Ovary (tissue), 10 donors: ENCODE results near the gene F12. TPM values are rescaled to one million over a fixed set of nuclear protein-coding genes. Genes with fewer than 3 reads are reported as not detected.

ENCODE experiments used
- DNase-seq, 5 donors: peaks; one replicate each; pipeline ENCODE4 v3.0.0-alpha.2; 2019 to 2020
- H3K27ac ChIP-seq, 2 donors: fragments of 200-600 bp; one replicate each; pipeline versions ENCODE4 v1.5.1 to v1.8.0; 2019 to 2022
- H3K27me3 ChIP-seq: fragments of 200-600 bp; one replicate; pipeline ENCODE4 v1.8.0; 2022
- H3K36me3 ChIP-seq: fragments of 200-600 bp; sonication (generic); one replicate; pipeline ENCODE4 v1.5.1; 2019
- H3K4me1 ChIP-seq: one replicate; pipeline ENCODE4 v1.8.1; 2013; ENCODE audit warnings: mild to moderate bottlenecking, moderate library complexity; ENCODE audit not compliant: insufficient read depth
- H3K4me3 ChIP-seq: fragments of 200-600 bp; sonication (generic); one replicate; pipeline ENCODE4 v1.5.1; 2017
- H3K9me3 ChIP-seq, 2 donors: fragments of 200-600 bp in 1 of 2; sonication (generic) in 1 of 2; one replicate each; pipeline versions ENCODE4 v1.5.1 to v1.8.1; 2013 to 2019; ENCODE audit warnings: mild to moderate bottlenecking in 1 of 2, moderate library complexity in 1 of 2
- EP300 ChIP-seq: sonication (generic); formaldehyde crosslinking; IDR thresholded peaks from one replicate; pipeline ENCODE4 v1.6.1; 2017; ENCODE audit warnings: antibody characterized with exemption
- POLR2A ChIP-seq: fragments of 450-650 bp; IDR thresholded peaks from one replicate; pipeline ENCODE4 v1.6.1; 2017; ENCODE audit warnings: antibody characterized with exemption, mild to moderate bottlenecking, moderate library complexity
- WGBS, 3 donors: extraction: QIAGEN DNeasy Blood & Tissue Kit in 1 of 3; methylation state at CpG; one replicate each; pipeline versions ENCODE4 v1.1.5 to v1.1.7; 2013 to 2017; 5-methylcytosine and 5-hydroxymethylcytosine counted together
- intact Hi-C, 4 donors: fragments of 100-400 bp; cut with DNase I; formaldehyde crosslinking; loops; one replicate each; pipeline versions ENCODE4 v1.11.0 to v1.15.1; 2022 to 2023
- long read RNA-seq, 3 donors: library from polyadenylated mRNA in 2 of 3; unstranded in 2 of 3; transcript quantifications; one replicate each; pipeline ENCODE4 v2.0.0 and lab custom pipeline, GENCODE V29; 2021 to 2026
- polyA plus RNA-seq, 2 donors: library from polyadenylated mRNA; stranded (reverse); fragments of 200-250 nt in 1 of 2; fragments of 350-450 nt in 1 of 2; fragmentation: Illumina TruSeq in 1 of 2; extraction: RNeasy Lipid Tissue Mini Kit (QIAGEN cat#74804) in 1 of 2; gene quantifications; one replicate each; pipeline ENCODE4 v1.2.3, GENCODE V29; 2013 to 2014
- total RNA-seq, 7 donors: library from RNA; depleted of rRNA in 2 of 7; stranded (reverse); fragments of >200 nt in 2 of 7; fragmentation: NEBNext Ultra II Directional in 3 of 7; extraction: Animal tissue kit (Norgen Biotek cat#: 25700) in 3 of 7; gene quantifications; one replicate each; pipeline versions ENCODE4 v1.1.0 to v1.2.4, GENCODE V29; 2016 to 2023
- TF ChIP-seq, protein P1 (sequence below), 3 donors: fragments of 450-650 bp in 2 of 3; fragments of 200-600 bp in 1 of 3; IDR thresholded peaks; one replicate each; pipeline versions ENCODE4 v1.5.1 to v1.8.0; 2016 to 2022; ENCODE audit warnings: antibody characterized with exemption in 3 of 3, mild to moderate bottlenecking in 1 of 3
- donor health status: DM: no; HTN: no; CAD: no; lungs with moderate emphysema.
- donor health status: DM: no; HTN: no; CAD: no.
- donor health status: Bipolar disorder and iron deficiency.
- donor health status: DM: yes; HTN: yes; CAD: no.
- donor health status: DM: no; HTN: no; CAD: no.
- donor health status: DM: yes; HTN: yes; CAD: no.

The F12 gene
- total RNA-seq (1 to 10 TPM in 1 of 7 donors, under 1 TPM in 1, not detected in 5; 0.28 to 1.7 TPM), polyA plus RNA-seq (not detected)
- long read RNA-seq, donor 1, result 0 reads
- long read RNA-seq, donor 2, result 0 reads
- long read RNA-seq, donor 3, result 0 reads

DNA sequence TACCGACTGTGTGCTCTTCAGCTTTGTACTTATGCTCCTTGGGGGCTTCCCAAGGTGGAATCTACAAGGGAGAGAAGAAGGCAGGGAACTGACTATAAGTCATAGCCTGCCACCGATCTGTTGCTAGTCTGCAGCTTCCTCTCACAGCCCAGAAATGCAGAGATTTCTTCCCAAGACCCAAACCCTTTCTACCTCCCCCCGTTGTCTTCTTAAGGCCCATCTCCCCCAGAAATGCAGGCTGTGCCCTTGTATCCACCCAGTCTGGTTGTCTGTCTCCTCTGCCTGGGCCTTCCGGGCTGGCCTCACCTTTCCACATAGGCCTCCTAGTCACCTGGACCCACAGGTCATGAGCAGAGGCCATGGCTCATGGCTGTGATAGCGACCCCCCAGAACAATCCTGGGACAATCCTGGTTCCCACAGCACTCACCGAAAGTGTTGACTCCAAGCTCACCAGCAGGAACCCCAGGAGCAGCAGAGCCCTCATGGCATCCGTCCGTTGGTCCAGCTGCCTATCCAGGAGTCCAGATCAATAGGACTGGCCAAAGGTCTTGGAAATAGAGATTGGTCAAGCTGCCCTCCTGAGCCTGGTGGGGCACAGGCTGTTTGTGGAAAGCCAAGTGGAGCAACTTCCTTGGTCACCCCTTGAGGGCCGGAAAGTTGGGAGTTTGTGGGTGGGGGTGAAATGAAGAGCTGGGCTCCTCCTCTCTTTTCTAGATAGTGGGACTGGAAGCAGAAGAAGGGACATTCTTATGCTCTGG is at the start of gene F12:
TSS of gene F12 (minus strand) at position 522 of the 759 bp plus-strand sequence. CDS start at position 485, 37 bp downstream.
- intact Hi-C loops, result loop anchor here in 1 of 4 donors (5.0 kb wide), 1 partner anchor 38 kb away; the partner anchor contains the start of gene PRR7

DNA sequence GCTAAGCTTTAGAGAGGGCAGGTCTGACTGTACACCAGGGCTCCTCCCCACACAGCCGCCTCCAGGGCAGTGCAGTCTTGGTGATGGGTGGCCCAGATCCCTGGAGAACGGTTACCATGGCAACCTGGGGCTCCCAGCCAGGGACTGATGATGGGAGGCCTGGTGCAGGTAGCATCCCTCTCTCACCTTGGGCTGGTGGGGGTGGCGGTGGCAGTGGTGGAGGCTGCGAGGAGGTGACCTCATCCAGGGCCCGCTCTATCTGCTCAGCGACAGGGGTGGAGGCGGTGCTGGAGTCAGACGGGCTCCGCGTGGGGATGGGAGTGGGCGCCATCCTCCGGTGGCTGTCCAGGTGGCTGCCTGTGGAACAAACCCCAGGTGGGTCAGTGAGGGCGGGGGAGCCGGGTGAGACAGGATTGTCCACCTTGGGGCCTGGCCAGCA is 49.6 kb upstream of the F12 start:
- H3K4me3 ChIP-seq, result no peak overlapping the region
- H3K9me3 ChIP-seq, result no peaks in the 10 kb centered on the region
- no peaks in the 10 kb centered on the region for H3K36me3 ChIP-seq
- H3K4me1 ChIP-seq, result peaks cover 5% of the 10 kb centered on the region
- TF ChIP-seq EP300 (no peak), POLR2A (no peak)
- intact Hi-C loops, result loop anchor here in 3 of 4 donors (5.0 to 10.0 kb wide), 3 partner anchors 57 to 344 kb away; partner anchors contain the start of genes MXD3 (in 2 of the 3) and PFN3 (in 1 of the 3)
- H3K27me3 ChIP-seq, result no peaks in the 10 kb centered on the region
- 73 to 81% (median 77%) methylated on average over 13 to 14 of the region's 14 CpGs for WGBS, 3 donors
- no peak overlapping the region for H3K27ac ChIP-seq
- peak in 1 of 5 donors; percentile 45 for DNase-seq

More for the DNA sequence above, at the start of gene F12:
- Histone ChIP-seq H3K27ac (no peak within 1 kb of the TSS), H3K36me3 (no peaks in the 10 kb centered on the region), H3K9me3 (no peaks in the 10 kb centered on the region), H3K4me3 (no peak within 1 kb of the TSS), H3K4me1 (peaks cover 2% of the 10 kb centered on the region), H3K27me3 (no peaks in the 10 kb centered on the region)
- TF ChIP-seq EP300, result no peak
- TF ChIP-seq, protein P1, sequence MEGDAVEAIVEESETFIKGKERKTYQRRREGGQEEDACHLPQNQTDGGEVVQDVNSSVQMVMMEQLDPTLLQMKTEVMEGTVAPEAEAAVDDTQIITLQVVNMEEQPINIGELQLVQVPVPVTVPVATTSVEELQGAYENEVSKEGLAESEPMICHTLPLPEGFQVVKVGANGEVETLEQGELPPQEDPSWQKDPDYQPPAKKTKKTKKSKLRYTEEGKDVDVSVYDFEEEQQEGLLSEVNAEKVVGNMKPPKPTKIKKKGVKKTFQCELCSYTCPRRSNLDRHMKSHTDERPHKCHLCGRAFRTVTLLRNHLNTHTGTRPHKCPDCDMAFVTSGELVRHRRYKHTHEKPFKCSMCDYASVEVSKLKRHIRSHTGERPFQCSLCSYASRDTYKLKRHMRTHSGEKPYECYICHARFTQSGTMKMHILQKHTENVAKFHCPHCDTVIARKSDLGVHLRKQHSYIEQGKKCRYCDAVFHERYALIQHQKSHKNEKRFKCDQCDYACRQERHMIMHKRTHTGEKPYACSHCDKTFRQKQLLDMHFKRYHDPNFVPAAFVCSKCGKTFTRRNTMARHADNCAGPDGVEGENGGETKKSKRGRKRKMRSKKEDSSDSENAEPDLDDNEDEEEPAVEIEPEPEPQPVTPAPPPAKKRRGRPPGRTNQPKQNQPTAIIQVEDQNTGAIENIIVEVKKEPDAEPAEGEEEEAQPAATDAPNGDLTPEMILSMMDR (IDR thresholded peaks at IDR 0.05), result no peak
- TF ChIP-seq POLR2A, result no peak
- 85 to 88% (median 87%) methylated on average over 9 of the region's 9 CpGs for WGBS, 3 donors
- DNase-seq, result no peak

DNA sequence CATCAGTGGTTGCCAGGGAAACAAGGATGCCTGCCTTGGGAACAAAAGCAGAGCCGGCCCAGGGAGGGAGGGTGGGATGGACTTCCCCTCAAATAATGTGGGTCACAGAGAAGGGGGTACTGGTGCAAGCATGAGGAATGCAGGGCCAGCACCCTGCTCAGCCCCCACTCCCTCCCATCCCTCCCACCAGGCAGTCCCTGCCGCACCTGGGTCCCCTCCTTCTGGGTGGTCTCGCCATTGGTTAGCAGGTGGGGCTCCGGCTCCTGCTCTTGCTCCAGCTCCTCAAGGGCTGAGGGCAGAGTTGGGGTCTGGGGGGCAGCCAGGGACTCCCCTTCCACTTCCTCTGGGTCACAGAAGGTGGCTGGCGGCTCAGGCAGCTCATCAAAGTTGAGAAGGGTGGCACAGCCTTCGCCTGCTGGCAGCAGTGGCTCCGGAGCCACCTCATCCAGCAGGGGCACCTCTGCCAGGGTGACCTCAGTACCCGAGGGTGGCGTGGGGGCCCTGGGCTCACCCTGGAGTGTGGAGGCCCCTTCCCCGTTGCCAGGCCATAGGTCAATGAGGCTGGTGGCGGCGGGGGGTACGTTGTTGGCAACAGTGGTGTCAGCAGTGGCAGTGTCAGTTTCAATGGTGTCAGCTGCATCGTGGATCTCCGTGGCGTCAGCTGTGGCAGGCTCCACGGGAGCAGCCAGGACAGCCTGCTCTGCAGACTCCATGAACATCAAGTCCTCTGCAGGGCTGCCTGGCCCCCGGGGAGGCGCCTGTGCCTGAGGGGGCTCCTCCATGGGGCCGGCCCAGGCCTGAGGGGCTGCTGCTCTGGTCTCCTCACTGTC is 48.7 kb upstream of the F12 start:
- no peak overlapping the region for H3K27ac ChIP-seq
- intact Hi-C loops, result loop anchor here (1.0 to 10.0 kb wide), 6 partner anchors 39 to 343 kb away; partner anchors contain the start of genes MXD3 (in 2 of the 4), PDLIM7 (in 1 of the 4) and PFN3 (in 1 of the 4)
- no peak overlapping the region for H3K4me3 ChIP-seq
- no peaks in the 10 kb centered on the region for H3K9me3 ChIP-seq
- no peaks in the 10 kb centered on the region for H3K27me3 ChIP-seq
- 75 to 83% (median 75%) methylated on average over 15 to 20 of the region's 20 CpGs for WGBS, 3 donors
- no peak for DNase-seq
- H3K36me3 ChIP-seq, result no peaks in the 10 kb centered on the region
- TF ChIP-seq, protein P1 (IDR thresholded peaks at IDR 0.05), result no peak
- no peak for TF ChIP-seq POLR2A
- TF ChIP-seq EP300, result no peak
- H3K4me1 ChIP-seq, result peaks cover 7% of the 10 kb centered on the region

DNA sequence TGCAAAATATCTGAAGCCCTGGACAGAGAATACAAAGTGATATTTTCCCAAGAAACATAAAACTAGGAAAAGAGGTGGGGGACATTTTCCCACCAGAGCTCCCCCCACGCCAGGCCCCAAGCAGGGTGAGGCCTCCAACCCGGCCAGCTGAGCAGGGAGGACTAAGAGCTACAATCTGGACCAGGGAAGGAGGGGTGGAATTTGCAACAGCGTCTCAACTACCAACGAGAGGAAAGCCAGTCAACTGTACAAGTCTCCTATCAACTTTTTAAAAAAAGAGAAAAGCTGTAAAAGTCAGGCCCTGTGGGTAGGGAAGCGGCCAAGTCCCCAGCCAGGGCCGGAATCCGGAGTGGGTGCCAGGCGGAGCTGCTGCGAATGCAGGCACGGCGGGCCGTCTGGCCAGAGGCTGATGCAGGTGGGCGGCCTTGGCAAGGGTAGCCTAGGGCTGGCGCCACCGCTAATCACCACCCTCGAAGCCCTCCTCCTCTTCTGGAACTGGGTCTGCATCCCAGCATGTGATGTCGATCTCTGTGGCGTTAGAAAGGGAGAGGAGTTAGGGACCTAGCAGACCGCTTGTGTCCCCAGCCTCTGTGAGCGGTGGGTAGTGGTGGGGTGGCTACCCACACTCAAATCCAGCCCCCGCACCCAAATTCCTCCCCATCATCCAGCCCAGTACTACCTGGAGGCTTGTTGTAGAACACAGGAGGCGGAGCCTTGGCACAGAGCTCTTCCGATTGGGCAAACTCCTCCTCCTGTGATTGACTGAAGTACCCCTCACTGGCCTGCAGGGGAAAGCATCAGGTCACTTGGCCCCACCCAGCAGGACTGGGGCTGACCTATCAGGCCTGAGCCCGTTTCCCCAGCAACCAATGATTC is 47.9 kb upstream of the F12 start:
- Histone ChIP-seq H3K4me1 (peaks cover 7% of the 10 kb centered on the region), H3K27me3 (no peaks in the 10 kb centered on the region), H3K27ac (no peak overlapping the region), H3K9me3 (no peaks in the 10 kb centered on the region), H3K4me3 (no peak overlapping the region), H3K36me3 (no peaks in the 10 kb centered on the region)
- TF ChIP-seq EP300 (no peak), POLR2A (no peak)
- TF ChIP-seq, protein P1 (IDR thresholded peaks at IDR 0.05), result peak in 2 of 3 donors; percentile 48 to 49
- intact Hi-C loops, result loop anchor here (1.0 to 10.0 kb wide), 6 partner anchors 40 to 342 kb away; partner anchors contain the start of genes MXD3 (in 2 of the 4), PDLIM7 (in 1 of the 4) and PFN3 (in 1 of the 4)
- DNase-seq, result peak; percentile 63 to 77 (median 72)
- WGBS, 3 donors, result 62 to 65% (median 62%) methylated on average over 24 of the region's 24 CpGs
